ENCODE results near the gene COMMD10. TPM values are rescaled to one million over a fixed set of nuclear protein-coding genes. Genes with fewer than 3 reads are reported as not detected.

Gene COMMD10
- total and polyA plus RNA-seq, 2 of the 4 experiments (the other 2 are of a cell fraction): 12.8 to 20.4 TPM

DNA sequence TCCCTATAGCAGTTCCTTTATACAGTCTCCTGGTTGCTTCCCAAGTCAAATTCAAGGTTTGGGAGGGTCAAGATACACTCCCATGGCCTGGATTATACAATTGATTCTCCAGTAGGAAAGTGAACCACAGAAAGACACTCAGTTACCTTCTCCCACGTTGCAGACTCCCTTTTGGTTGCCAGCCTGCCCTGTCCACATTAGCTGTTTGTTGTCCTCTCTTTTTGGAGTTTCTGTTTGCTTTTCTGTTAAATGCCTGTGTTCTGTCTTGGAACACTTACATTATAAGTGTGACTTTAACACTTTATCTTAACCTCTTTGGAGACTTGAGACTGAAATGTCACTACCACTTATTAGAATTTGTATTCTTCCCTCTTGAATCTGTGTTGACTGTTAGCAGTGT, 30.3 kb downstream of the COMMD10 start:
- ChIA-PET CTCF (no interaction called here), POLR2A (ENCODE audit: unreplicated experiment) (no interaction called here)
- no peaks in the 10 kb centered on the region for H3K4me1 ChIP-seq (ENCODE audit: control insufficient read depth, insufficient read depth, low read length)
- no peak overlapping the region for H3K4me3 ChIP-seq (ENCODE audit: insufficient read depth, low read depth, low read length)
- dilution Hi-C loops (cut with HindIII; ENCODE audit: low sequenced_read_pairs, unreplicated experiment) (no loop called here), in situ Hi-C loops (cut with MboI; ENCODE audit: low sequenced_read_pairs) (no loop called here), intact Hi-C loops (cut with micrococcal nuclease) (no loop called here)
- H3K27ac ChIP-seq (ENCODE audit: insufficient read depth, low read length): no peak overlapping the region
- no peak overlapping the region for H2AK5ac ChIP-seq (ENCODE audit: low read depth, low read length)
- no peaks in the 10 kb centered on the region for H4K20me1 ChIP-seq (ENCODE audit: insufficient read depth, low read length)
- no peak overlapping the region for H3K9ac ChIP-seq (ENCODE audit: low read depth, low read length)
- no peak overlapping the region for H3K56ac ChIP-seq (ENCODE audit: extremely low read depth, insufficient read depth, low read length)
- H2AFZ ChIP-seq (replicated peaks; ENCODE audit: low read length, poor library complexity): no peak overlapping the region
- no peak for TF ChIP-seq FOS (IDR thresholded peaks at IDR 0.05; ENCODE audit: low read depth, low read length)
- no peak overlapping the region for H2AK9ac ChIP-seq (replicated peaks; ENCODE audit: low read depth, low read length, poor library complexity)
- no peaks in the 10 kb centered on the region; the same call in 1 of the 2 replicates for H3K9me1 ChIP-seq (ENCODE audit: insufficient read depth, low read length)
- no peak overlapping the region for H3K23ac ChIP-seq (ENCODE audit: low read depth, low read length)
- peaks cover 8 to 13% of the 10 kb centered on the region in 2 experiments for H3K79me1 ChIP-seq (ENCODE audit: low read depth in 1 of 2, low read length in 2 of 2)
- no CpG with 5 or more reads among the region's 1 CpG for WGBS, 2 experiments (ENCODE audit: extremely low coverage in 2 of 2, insufficient read length in 1 of 2)
- DNase-seq (no peak), ATAC-seq (ENCODE audit: low read depth) (no peak)
- no peak overlapping the region for H3K4ac ChIP-seq (ENCODE audit: low read depth, low read length)
- H2BK5ac ChIP-seq (ENCODE audit: low read depth, low read length, poor library complexity, severe bottlenecking): no peak overlapping the region
- no peak overlapping the region for H2BK15ac ChIP-seq (ENCODE audit: low read depth, low read length)
- H2BK20ac ChIP-seq (ENCODE audit: low read depth, low read length): no peak overlapping the region
- no peak overlapping the region for H4K5ac ChIP-seq (ENCODE audit: low read depth, low read length)
- no peak overlapping the region for H4K8ac ChIP-seq (ENCODE audit: low read depth in 2 of 2, low read length in 2 of 2)
- H2BK120ac ChIP-seq (ENCODE audit: low read depth, low read length): no peak overlapping the region
- H3K9me3 ChIP-seq (ENCODE audit: control insufficient read depth, insufficient read depth, low read length): 0 out of 2 replicates have a peak, but pooled peaks cover 5% of the 10 kb centered on the region
- H3K36me3 ChIP-seq (ENCODE audit: control insufficient read depth, insufficient read depth, low read length): no peaks in the 10 kb centered on the region
- H3K4me2 ChIP-seq (ENCODE audit: low read depth, low read length): no peak overlapping the region
- no peak overlapping the region for H4K91ac ChIP-seq (ENCODE audit: insufficient read depth, low read depth, low read length)
- H3K14ac ChIP-seq (replicated peaks; ENCODE audit: low read depth, low read length): no peak overlapping the region
- no peak overlapping the region for H3K18ac ChIP-seq (ENCODE audit: low read depth, low read length)
- no peaks in the 10 kb centered on the region for H3K27me3 ChIP-seq (ENCODE audit: control insufficient read depth, insufficient read depth, low read length)
- no TSS peak for BruUV-seq (replicated peaks)

All from IMR-90 (cell line).